Erythroblast (primary cell): Measurements from ENCODE around the gene SLC12A4.

Source experiments
- GATA1 ChIP-seq: IDR thresholded peaks from 2 replicates; pipeline ENCODE4 v1.6.1; 2011; ENCODE audit warnings: low read depth, mild to moderate bottlenecking, control low read depth, low read length, moderate library complexity
- POLR2A ChIP-seq: IDR thresholded peaks from 2 replicates; pipeline ENCODE4 v1.6.1; 2011; ENCODE audit warnings: mild to moderate bottlenecking, low read length

GRCh38 chr16:67967958-67968399, 458 bp downstream of the SLC12A4 start:
- TF ChIP-seq POLR2A (no peak), GATA1 (no peak)
